AG09319 (cell line): ENCODE data around the gene ZNF512B.

Experiments used
- DNase-seq: peaks from one replicate; pipeline ENCODE4 v3.0.0-alpha.2; 2010; ENCODE audit warnings: low read depth; ENCODE audit errors: extremely low read depth
- CTCF ChIP-seq: IDR thresholded peaks from 2 replicates; pipeline ENCODE4 v1.5.1; 2011; ENCODE audit warnings: low read depth, mild to moderate bottlenecking, inconsistent platforms, low read length, moderate library complexity

ZNF512B gene

GRCh38 chr20:64006490-64006889, 36.8 kb upstream of the ZNF512B start:
- no peak for TF ChIP-seq CTCF

GRCh38 chr20:64005394-64005793, 35.7 kb upstream of the ZNF512B start:
- no peak for DNase-seq
- TF ChIP-seq CTCF: no peak

More at GRCh38 chr20:64006490-64006889, 36.8 kb upstream of the ZNF512B start:
- no peak for DNase-seq

GRCh38 chr20:64003960-64004725, 34.4 kb upstream of the ZNF512B start:
- DNase-seq: no peak
- TF ChIP-seq CTCF: no peak

GRCh38 chr20:64001607-64002011, 31.9 kb upstream of the ZNF512B start:
- no peak for DNase-seq

GRCh38 chr20:64000906-64001305, 31.2 kb upstream of the ZNF512B start:
- no peak for DNase-seq
- TF ChIP-seq CTCF: no peak

More at GRCh38 chr20:64001607-64002011, 31.9 kb upstream of the ZNF512B start:
- no peak for TF ChIP-seq CTCF

- DNase-seq: no peak
- no peak for TF ChIP-seq CTCF
Measured at GRCh38 chr20:63982937-63983336, 13.2 kb upstream of the ZNF512B start.

GRCh38 chr20:63980806-63981728, 11.3 kb upstream of the ZNF512B start, which contains the start of gene PRPF6:
PRPF6 (plus strand) TSS chr20:63981132; CDS start chr20:63981246, 114 bp downstream.
- TF ChIP-seq CTCF: peak; percentile 98
- peak; percentile 79 for DNase-seq
